NCI-H2196 treated with DMSO at 0.1 percent for 48 hours (cell line): ENCODE data around the gene MYG1.
"Not testable (repeated sequence)": the region's sequence is repeated elsewhere in the genome, so short reads cannot be mapped to it uniquely, and the experiment has no call there.

Experiments used
- DNase-seq: peaks from one replicate; lab custom pipeline; 2025; ENCODE audit not compliant: unreplicated experiment; lab: John Stamatoyannopoulos, UW

The MYG1 gene

DNA sequence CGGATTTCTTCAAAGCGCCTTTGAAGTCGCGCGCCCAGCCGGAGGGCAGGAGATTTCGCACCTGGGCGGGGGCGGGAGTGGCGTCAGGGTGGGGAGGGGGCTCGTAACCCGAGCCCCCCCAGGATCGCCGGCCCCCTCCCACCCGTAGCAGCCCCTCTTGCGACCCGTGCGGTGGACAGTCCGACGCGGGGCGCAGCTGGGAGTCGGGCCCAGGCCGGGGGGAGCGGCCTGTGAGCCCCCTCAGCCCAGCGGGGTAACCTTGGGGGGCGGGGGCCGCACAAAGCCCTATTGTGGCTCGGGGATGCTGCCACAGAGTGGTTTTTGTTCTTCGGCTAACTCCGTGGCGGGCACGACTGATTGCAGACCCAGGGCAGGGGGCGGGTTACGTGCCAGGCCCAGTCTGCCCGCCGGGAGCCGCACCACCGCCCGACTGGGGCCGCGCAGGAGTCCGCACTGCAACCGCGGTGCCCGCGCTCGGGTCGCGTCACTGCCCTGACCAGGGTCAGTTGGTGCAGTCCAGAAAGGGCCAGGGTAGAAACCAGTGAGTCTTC, 26.1 kb downstream of the MYG1 start:
- DNase-seq: no peak

DNA sequence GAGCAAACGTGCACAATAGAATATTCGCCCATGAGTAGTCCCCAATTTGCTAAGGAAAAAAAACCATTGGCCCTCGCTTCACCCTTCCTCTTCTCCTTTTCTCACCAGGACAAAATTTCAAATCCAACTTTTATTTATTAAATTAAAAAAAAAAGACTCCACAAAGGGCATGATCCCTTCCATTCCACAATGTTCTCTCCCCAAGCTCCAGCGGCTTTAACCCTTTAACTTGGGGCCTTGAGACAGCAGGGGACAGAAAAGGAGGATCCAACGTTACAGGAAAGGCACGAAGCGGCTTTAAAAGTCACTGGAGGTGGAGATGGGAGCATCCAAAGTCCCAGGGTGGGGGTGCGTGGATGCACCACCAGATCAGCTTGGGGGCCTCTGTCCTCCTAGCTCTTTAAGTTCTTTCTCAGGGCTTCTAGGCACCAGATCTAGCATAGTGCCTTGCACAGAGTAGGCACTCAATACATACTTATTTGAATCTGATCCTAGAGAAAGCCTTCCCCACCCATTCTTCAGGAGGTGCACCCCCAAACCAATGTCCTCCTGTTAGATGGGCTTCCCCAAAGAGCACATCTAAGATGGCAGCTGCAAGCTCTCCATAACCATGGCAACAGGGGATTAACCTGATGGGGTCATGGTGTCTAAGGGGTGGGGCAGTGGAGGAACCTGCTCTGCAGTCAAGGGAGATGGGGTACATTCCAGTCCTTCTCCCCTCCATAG, 27.1 kb downstream of the MYG1 start:
- no peak for DNase-seq

- DNase-seq: no peak
Observed at GRCh38 chr12:53327435-53328042, 28.0 kb downstream of the MYG1 start.

DNA sequence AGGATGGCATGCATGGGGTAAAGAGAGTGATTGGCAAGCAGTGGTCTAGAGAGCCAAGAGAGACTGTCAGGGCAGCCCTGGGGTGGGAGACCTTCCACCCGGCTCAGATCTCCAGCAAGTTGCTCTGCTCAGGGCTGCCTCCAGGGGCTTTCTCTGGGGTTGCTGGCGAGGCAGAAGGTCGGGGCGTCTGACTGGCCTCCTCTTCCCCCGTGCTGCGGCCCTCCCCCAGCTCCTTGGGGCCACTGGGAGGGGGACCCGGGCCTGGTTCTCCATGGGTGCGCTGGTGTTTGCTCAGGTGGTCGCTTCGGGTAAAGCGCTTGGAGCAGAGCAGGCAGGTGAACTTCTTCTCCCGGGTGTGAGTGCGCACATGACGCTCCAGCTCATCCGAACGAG, 28.5 kb downstream of the MYG1 start:
- DNase-seq: no peak

DNA sequence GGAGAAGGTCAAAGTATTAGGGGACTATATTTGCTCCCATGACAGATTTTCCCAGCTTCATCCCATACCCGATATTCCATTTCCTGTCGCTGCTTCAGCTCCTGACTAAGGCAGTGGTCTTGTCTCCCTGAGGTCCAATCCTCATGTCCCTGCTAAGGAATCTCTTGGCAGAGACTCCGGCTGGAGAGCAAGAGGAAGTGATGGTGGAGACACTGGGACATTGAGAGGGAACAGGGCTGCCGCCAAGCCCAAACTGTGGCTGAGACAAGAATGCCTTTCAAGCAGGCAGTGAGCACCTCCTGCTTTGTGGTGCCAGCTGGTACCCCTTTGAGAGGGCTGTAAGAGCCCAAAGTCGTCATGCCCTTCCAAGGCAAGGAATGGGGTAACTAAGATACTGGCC, 31.2 kb downstream of the MYG1 start:
- DNase-seq: no peak

DNA sequence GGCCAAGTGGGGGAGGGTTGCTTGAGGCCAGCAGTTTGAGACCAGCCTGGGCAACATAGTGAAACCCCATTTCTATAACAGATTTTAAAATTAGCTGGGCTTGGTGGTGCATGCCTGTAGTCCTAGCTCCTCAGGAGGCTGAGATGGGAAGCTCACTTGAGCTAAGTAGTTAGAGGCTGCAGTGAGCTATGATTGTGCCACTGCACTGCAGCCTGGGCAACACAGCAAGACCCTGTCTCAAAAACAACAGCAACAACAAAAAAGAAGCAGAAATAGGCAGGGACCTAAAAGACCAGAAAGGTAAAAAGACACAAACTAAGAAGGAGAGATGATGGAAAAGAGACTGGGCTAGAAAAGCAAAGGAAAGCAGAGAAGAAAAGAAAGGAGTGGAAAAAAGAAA, 32.8 kb downstream of the MYG1 start:
- not testable (repeated sequence) for DNase-seq

DNA sequence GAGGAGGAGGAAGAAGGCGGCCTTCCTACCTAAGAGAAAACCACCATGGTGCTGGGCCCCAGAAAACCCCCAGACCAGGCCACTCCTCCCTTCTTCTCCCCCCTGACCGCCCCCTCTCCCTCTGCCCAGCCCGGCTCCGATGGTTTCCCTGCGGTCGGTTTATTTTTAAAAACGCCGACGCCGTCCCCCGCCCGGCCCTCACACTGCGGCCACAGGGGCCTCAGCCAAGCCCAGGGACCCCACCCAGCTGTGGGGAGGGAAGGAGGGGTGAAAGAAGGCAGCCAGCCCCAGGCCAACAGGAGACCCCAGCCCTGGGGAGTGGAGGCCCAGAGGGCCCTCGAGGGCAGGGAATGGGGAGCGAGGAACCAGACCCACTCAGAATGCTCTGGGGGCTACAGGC, 33.2 kb downstream of the MYG1 start:
- no peak for DNase-seq

- DNase-seq: no peak
Observed at GRCh38 chr12:53333289-53333688, 33.8 kb downstream of the MYG1 start.

DNA sequence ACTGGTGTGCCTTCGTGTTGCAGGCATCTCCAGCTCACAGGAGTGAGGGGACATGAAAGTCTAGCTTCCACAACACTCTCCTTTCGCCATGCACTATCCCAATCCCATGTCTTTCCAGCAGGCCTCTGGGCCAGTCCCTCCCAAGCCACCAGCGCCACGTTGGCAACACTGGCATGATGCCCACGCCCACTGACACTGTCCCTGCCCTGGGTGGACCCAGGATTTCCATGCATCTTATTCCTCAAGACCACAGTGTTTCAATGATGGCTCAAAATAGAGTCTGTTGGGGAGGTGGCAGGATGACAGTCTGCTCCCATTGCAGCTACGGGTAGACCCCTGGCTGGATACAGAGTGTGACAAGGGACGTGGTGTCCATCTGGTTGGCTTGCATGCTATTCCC, 34.4 kb downstream of the MYG1 start:
- DNase-seq: no peak

DNA sequence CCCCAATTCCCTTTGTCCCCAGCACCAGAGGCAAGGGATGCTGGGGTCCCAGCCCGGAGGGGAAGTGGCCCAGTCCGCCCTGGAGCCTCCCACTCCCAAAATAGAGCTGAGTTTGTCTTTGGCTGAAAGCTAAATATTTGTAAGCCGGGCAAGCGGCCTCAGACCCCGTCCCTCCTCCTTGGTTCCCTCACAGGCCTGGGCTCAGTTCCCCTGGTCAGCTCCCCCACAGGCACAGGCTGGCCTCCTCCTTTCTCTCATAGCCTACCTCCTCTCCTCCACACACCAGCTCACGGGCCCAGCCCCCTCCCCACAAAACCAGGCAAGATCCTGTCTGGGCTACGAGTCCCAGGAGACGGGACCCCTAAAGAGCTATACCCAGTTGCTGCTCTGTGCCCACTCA, 35.3 kb downstream of the MYG1 start:
- no peak for DNase-seq

GRCh38 chr12:53336181-53336681, 36.7 kb downstream of the MYG1 start, which contains the start of gene SP7:
TSS of gene SP7 (minus strand) at chr12:53336354. CDS start at chr12:53335646, 708 bp downstream.
- DNase-seq: no peak

- no peak for DNase-seq
Observed at GRCh38 chr12:53338017-53338416, 38.5 kb downstream of the MYG1 start.

DNA sequence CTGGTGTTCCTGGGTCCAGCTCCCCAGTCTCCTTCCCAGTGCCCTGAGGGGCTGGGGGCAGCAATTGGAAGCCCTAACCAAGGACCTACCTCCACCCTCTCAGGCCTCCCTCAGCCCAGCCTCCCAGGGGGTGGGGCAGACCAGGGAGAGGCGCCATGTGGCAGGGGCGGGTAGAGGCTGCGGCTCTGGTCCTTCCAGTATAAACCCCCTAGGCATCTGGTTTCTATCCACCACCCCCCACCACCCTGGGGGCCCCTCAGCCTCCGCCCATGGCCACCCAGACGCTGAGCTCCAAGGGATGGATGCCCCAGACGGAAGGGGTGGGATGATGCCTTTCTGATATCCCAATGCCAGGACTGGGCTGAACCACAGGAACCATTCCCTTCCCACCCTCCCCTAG, 39.4 kb downstream of the MYG1 start:
- DNase-seq: no peak

DNA sequence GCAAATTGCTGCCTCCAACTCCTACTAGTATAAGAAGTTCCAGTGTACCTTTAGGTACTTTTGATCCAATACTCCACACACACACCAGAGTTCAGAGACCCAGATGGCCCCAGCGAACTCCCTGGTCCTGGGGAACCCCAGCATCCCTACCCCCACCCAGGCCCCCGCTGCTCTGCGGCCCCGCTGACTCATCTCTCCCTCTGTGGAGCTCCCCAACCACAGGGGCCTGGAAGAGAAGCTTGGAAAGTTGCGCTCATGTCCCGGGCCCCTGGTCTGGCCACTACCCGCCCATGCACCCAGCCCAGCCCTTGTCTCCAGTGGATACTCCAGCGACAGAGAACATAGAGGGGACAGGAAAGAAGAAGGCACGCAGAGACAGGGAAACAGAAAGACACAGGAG, 40.9 kb downstream of the MYG1 start:
- no peak for DNase-seq

- DNase-seq: no peak
Observed at GRCh38 chr12:53343449-53343848, 44.0 kb downstream of the MYG1 start.

- no peak for DNase-seq
Observed at GRCh38 chr12:53343969-53344368, 44.5 kb downstream of the MYG1 start.

DNA sequence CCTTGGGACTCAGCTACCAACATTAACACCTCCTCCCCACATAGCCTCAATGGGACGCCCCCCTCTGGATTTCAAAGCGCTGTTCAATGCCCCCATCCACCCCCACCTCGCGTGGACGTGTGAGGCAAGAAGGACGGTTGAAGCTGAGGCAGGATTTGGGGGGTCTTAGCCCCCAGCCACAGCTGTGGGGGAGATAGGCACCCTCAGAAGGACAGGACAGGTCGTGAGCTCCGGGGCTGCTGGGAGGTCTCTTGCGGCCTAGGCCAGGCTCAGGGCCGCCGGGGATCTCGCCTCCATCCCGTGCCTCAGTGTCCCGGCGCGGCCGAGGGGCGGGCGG, 45.0 kb downstream of the MYG1 start:
- no peak for DNase-seq

DNA sequence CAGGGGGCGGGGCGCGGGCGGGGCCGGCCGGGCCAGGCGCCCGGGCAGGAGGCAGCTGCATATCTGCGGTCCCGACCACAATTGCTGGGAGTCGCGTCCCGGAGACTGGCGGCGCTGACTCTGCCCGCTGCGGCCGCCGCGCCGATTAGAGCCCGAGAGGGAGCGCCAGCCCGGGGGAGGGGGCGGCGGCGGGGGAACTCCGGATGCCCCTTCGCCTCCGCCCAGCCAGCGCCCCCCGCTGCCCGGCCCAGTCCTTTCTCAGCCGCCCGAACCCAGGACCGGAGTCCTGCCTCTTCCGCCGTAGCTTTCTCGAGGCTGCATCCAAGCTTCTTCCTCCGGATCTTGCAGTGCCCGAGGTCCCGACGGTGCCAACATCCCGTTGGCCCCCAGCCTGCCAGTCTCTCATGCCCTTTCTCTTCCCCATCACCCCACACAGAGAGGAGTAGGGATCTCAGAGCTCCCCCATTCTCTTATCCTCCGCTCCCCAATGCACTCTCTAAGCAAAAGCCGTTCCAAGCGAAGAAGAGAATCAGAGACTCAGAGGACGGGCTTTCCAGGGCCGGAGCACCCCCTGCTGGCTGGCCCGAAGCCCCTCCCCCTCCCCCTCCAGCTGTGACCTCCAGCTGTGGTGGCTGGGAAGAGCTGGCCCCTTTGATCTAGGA, 45.5 kb downstream of the MYG1 start:
- DNase-seq: peak; percentile 36

DNA sequence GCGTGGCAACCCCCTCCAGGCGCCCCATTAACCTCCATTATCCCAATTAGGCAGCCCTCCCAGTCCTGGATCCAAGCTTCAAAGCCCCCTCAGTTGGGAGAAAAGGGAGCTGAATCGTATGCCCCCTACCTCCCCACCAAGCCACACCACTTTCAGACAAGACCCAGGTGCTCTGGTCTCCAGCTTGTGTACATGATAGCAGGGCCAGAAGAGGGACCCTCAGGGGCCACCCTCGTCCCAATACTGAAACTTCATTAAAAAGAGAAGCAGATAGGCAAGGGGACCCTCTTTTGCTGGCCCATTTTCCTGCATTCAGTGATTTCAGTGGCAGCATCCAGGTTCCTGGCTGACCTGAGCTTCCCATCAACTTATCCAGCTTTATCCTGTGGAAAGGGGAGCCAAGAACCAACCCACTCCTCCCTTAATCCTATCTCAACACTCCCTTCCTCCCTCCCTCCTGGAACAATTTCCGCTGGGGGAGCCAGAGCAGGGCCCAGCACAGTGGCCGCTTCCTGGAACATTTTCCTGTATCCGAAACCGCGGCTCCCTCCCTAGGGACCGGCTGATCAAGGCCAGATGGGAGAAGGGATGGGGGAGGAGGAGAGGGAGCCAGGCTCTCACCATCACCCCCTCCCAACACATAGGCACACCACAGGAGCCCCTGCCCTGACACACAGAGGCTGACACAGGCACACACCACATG, 46.1 kb downstream of the MYG1 start:
- no peak for DNase-seq

DNA sequence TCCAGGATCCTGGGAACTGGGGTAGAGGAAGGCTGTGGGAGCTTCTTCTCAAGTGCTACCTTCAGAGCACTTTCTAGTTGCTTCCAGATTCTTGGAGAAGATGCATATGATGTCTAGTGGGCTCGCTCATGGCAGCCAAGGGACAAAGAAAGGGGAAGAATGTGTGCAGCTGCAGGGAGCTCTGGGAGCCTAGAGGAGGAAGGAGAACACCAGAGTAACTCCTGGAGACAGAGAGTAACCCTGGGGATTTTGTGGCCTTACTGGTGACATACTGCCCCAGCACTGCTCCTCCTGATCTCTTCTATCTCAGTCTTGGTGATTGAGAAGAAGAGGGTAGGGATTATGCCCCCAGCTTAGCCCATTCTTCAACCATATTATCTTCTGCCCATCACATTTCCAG, 47.0 kb downstream of the MYG1 start:
- no peak for DNase-seq

GRCh38 chr12:53347905-53348304, 48.4 kb downstream of the MYG1 start:
- no peak for DNase-seq
